ENCODE results near the gene KRT85.
"Not testable (repeated sequence)": the region's sequence is repeated elsewhere in the genome, so short reads cannot be mapped to it uniquely, and the experiment has no call there.

Gene KRT85

DNA sequence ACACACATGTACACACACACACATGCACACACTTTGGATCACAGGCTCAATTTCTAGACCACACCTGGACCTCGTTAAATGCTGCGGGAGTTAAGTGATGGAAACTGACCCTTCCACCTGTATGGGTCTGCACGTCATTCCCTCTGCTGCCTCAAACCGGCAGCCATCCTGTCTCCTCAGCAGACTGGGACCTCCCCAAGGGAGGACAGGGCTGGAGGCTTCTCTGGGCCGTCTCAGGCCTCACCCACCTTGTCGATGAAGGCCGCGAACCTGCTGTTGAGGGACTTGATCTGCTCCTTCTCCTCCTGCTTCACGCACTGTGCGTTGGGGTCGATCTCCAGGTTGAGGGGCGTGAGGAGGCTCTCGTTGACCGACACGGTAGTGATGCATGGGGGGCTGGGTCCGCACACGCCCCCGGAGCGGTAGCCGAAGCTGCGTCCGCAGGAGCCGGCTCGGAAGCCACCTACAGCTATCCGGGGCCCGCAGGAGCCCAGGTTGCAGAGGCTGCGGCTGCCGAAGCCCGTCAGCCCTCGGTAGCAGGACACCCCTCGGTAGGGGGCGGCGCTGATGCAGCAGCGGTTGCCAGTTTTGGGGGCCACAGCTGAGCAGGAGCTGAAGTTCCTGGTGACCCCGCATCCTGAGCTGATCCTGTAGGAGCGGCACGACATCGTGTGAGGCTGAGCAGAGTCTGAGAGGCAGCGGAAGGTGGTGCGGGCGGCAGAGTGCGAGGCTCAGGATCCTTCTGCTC is at the start of gene KRT85:
Gene KRT85, minus strand, starts transcription at position 744 of the 748 bp plus-strand sequence. Its CDS starts 76 bp downstream, at position 668.
- no peak for DNase-seq

DNA sequence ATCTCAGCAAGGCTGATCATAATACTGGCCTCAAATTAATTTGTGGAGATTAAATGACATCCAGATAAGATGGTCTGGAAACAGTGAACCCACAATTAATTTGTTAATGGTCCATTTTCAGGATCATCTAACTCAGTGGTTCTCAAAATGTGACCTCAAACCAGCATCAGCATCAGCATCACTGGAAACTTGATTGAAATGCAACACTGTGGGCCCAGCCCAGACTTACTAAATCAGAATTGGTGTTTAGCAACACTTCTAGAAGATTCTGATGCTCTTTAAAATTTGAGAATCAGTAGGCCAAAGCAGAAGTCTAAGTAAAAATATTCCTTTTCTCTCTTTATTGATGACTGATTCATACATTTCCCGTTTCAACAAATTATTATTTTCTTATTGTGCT is 49.5 kb upstream of the KRT85 start:
- no peak for DNase-seq

DNA sequence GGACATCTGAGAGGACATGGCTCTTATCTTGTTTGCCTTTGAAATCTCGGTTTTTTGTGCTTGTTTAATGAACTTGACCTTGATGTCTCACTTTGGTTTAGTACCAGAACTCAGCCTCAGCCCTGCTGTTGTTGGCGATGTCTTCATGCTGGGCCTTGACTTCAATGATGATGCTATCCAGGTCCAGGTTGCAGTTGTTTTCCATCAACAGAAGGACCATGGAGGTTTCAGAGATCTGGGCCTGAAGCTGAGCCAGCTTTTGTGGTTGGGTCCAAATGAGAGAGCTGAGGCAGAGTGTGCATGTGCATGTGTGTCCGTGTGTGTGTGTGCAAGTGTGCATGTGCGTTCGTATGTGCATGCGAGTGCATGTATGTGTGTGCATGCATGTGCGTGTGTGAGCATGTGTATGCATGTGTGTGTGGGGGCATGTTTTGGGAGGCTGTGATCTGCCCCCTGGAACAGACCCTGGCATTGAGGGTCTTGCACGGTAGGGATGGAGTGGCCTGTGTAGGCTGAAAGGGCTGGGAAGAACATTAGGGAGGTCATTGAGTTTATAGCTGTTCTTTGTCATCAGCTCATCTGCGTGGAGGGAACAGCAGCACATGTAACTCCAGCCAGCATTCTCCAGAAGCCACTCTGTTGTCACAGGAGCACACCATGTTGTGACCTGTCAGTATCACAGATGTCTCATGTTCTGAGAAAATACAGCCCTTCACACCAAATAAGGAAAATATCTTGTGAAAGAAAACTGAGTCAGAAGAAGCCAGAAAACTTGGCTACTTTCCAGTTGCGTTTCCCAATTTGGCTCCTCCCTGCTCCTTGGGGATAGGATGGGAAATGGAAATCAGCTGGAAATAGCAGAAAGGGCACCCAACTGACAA is 48.8 kb upstream of the KRT85 start:
- DNase-seq = no peak

DNA sequence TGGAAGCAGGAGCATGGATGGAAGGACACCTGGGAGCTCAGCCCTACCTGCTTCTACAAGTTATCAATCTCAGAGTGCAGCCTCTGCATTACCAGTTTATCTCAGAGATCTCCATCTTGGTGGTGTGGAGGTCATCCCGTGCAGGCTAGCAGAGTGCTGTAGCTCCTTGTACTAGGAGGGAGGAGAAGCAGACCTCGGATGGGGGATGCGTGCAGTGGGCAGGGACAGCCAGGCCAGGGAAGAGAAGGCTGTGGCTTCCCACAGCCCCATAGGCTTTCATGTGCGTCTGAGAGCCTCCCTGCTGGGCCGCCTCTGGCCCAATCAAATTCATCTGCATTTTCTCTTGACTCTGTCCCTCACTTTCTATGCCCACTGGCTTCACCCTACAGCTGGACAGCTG is 47.7 kb upstream of the KRT85 start:
- no peak for DNase-seq

DNA sequence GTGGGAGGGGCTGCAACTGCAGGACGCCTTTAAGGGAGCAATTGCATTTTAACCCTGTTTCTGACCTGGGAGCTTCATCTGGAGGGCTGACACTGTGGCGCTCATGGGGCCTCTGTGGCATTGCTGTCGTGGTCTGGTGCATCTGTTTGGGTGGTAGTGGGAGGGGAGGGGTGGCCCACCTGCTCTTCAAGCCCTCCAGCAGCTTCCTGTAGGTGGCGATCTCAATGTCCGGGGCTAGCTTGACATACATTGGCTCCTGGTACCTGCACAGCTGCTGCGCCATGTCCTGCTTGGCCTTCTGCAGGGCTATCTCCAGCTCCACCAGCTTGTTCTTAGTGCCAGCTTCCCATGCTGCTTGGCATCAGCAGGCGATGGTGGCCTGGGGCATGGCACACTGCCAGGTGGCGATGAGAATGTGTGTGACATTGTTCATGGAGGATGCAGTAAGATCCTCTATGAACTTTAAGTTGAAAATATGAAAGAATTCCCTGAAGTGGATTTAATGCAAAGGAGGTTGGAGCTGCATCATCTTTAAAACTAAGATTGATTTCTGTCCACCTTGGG is 46.6 kb upstream of the KRT85 start:
- no peak for DNase-seq

DNA sequence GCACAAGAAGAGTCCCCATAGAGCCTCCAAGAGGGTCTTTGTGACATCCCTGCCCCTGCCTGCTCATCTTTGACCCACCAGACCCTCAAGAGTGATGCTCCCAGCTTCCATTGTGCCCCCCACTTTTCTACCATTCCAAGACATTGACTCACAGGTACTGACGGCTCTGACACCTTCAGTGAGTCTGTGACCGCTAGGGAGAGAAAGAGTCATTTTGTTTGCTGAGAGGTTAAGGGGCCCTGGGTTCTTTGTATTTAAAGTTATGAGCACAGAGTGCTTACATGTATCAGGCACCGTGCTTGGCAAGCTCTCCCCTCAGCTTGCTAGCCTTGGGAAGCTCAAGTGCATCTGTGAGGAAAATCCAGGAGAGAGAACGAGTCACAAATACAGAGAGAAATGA is 45.9 kb upstream of the KRT85 start:
- no peak for DNase-seq

DNA sequence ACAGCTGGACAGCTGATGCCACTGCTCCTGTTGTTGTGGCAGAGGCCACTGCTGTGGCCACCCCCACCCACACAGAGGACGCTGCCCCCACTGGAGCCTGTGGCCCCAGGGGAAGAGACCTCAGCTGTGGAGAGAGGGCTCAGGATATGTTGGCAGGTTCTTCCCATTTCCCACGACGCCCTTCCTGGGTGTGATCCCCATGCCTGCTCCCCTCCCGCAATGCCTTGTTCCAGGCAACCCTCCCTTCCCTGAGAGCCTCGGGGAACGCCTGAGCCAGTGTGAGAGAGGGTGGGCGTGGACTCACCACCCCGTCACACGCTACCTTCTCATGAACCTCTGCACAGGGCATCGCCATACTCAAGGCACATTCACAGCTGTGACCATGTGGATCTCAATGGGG is 44.5 kb upstream of the KRT85 start:
- no peak for DNase-seq

DNA sequence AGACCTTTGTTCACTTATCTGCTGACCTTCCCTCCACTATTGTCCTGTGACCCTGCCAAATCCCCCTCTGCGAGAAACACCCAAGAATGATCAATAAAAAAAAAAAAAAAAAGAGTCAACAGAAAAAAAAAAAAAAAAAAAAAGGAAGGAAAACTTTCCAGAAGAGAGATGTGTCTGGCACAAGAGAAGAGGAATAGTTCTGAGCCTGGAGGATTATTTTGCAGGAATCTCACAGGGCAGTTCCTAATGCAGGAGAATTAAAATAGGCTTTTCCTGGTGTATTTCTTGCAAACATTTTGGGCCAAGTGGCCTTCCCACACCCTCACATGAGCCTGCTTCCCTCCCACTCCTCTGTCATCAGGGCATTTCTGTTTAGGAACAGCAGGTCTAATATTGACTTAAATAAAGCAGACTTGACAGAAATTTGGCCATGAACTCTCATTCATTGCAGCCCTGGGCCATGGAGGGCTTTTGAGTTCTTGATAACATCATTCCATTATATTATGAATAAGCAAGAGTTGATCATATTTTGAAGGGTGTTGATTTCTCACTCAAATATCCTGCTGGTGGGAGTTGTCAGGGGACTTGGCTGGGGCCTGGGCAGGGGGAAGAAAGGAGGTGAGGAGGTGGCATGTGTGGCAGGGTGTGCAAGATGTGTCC is 43.4 kb upstream of the KRT85 start:
- not testable (repeated sequence) for DNase-seq

DNA sequence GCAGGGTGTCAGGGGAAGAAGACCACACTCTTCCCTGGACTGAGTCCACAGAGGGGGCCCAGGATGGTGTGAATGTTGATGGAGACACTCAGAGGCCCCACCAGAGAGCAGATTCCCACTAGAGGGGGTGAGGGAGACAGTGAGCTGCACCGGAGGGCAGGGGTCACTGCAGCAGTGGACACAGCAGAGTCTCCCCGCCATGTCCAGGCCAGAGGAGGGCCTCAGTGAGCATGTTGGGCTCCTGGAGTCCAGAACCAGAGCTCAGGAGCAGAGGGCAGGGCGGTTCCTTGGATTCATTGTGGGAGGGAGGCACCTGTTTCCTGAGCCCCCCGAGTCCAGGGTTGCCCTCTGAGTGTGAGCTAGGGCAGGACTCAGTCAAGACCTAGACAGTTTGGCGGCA is 40.6 kb upstream of the KRT85 start:
- no peak for DNase-seq

DNA sequence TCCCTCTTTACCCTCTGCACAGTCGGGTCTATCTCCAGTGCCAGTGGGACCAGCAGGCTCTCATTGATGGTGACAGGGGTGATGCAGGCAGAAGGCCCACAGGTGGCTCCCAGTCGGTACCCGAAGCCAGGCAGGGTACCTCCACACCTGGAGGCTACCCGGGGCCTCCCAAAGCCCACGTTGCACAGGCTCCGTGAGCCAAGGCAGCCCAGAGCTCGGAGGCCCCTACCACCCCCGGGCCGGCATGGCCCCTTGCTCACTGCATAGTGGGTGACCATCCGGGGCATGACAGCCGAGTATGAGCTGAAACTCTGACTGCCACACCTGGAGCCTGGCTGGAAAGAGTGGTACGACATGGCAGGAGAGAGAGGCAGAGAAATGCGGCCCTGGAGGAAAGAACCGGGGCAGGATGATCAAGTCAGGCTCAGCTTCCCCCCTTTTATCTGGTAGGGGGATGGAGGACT is 38.7 kb upstream of the KRT85 start, which contains the start of gene KRT82:
Gene KRT82, minus strand, starts transcription at position 414 of the 464 bp plus-strand sequence. Its CDS starts 58 bp downstream, at position 356.
- no peak for DNase-seq

DNA sequence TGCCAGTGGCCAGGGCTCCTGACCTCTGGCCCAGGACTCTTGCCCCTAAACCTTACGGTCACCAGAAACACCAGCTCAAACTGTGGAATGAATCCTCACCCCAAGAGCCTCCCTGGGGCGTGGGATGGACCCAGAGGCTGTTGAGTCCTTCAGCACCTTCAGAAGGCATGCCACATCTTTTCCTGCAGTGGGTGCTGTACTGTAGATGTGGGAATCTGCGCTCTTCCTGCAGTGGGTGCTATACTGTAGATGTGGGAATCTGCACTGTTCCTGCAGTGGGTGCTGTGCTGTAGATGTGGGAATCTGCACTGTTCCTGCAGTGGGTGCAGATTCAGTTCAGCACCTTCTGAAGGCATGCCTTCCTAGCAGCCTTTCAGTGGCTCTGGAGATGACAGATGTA is 37.7 kb upstream of the KRT85 start:
- DNase-seq = no peak

DNA sequence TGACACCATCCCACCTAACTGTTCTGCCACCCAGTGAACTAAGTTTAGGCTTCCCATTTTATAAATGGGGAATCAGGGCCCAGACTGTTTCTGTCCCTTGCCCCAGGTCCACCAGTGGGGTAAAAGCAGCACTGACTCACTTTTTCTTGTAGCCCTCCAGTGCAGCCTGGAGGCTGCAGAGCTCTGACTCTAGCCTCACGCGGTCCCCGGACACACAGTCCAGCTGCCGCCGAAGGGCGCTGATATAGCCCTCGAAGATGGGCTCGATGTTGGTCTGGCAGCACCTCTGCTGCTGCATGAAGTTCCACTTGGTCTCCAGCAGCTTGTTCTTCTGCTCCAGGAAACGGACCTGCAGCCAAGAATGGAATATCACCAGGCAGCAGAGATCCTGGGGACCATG is 36.3 kb upstream of the KRT85 start:
- DNase-seq = no peak

DNA sequence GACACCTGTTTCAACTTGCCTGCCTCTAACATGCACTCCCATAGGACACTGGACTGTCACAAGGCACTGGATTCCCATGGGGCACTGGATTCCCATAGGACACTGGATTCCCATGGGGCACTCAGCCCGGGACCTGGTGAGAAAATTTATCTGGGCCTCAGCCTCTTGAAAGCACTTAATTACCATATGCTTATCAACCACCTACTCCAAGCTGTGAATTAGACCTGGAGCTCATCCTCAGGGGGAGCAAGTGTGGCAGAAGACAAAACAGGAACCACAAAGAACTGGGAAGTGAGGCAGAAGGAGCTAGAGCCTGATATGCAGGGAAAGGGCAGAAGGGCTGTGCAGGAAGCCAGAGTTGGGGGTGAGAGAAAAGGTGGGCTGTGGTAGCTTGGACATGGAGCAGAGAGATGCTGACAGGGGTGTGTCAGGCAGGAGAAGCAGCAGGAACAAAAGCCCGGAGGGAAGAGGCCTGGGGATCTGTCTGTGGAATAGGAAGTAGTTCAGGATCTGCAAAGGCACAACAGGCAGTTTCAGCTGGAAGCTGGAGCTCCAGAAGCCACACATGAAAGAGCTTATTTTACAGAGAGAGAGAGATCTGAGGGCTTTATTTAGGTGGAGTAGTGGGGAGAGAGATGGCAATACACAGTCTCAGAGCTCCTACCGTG is 35.7 kb upstream of the KRT85 start:
- DNase-seq = no peak

DNA sequence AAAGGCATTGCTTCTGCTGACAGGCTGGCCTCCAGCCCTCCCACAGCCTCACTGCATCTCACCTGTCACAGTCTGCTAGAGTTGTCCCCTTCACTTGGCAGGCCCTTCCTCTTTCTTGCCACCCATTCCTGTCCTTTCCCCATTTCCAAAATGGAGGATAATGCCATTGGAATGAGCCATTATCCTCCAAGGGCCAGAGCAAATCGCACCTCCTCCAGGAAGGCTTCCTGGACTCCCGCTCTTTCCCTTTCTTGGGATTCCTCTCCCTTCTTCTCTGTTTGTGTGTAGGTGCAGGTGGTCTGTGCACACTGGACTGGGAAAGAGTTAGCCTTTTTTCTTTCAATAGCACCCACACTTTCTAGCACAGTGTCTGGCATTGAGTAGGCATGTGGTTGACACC is 35.1 kb upstream of the KRT85 start:
- no peak for DNase-seq

DNA sequence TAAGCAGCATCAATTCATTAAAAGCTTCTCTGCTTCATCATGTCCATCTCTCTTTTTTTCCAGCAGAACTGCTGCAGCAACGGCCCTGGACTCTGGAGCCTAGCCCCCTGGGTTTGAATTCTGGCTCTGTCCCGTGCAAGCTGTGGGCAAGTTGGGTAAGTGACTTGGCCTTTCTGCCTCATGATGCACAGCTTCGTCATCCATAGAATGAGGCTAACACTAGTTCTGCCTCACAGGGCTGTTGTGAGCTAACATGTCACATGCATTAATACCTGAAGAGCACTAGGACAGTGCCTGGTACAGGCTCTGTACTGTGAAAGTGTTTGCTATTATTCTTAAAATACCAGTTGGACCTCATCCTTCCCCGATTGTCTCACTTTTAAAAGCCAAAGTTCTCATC is 34.6 kb upstream of the KRT85 start:
- no peak for DNase-seq

DNA sequence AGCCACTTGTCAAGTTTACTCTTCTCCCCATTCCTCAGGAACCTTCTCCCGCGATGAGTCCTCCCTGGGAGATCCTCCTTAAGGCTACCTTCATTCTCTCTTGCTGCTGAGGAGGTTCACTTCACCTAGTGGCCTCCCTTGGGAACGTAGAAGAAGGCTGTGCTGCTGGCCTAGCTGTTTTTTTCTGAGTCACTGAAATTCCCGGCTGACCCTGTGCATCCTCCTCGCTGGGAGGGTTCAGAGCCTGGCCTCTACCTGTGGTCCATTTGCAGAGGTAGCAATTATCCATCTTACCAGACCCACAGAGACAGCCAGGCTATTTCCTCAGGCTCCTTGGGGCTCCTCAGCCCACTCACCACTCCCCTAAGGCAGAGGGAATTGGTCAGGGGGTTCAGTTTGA is 34.2 kb upstream of the KRT85 start:
- DNase-seq = no peak

DNA sequence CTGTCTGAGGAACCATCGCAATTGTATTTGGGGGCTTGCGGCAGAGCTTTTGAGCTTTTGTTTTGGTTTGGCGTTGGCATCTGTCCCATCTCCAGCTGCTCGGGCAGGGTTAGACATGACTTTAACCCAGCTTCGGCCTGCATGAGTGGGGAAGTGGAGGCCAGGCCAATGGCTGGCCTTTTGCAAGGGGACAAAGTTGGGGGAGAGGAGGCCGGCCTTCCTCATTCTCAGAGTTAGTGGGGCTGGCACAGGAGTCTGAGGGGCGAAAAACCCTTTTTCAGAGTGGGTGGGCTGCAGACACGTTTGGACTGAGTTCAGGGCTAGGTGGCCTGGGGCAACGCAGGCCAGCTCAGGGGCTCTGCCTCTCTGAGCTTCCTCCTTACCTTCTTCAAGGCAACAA is 33.6 kb upstream of the KRT85 start:
- no peak for DNase-seq

DNA sequence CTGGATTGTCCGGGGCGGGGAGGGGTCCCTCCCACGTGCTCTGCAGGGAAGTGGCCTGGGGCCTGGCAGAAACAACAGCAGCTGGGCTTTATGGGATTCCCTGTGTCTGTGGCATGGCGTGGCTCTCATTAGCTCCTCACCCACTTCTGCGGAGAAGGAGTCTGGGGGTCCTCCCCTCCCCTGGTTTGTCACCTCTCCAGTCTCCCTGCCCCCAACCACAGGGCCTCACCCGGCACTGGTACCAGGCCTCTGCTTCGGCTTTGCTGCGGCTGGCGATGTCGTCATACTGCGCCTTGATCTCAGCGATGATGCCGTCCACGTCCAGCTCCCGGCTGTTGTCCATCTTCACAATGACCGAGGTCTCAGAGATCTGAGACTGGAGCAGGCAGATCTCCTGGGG is 32.5 kb upstream of the KRT85 start:
- DNase-seq = no peak

DNA sequence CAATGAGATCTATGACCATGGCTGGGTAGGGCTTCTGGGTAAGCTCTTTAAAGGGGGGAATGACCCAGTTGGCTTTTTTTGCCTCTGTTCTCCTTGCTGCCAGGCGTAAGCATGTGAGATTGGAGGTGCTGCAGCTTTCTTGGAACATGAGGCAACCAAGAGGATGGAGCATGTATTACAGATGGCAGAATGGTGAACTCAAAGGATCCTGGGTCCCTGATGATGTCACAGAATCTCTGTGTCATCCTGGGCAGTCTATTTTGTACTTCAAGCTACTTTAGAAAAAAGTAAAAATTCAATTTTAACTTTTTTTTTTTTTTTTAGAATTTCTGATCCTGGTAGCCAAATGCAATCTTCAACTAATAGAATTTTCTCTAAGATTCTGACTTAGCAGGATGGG is 30.9 kb upstream of the KRT85 start:
- DNase-seq = no peak

DNA sequence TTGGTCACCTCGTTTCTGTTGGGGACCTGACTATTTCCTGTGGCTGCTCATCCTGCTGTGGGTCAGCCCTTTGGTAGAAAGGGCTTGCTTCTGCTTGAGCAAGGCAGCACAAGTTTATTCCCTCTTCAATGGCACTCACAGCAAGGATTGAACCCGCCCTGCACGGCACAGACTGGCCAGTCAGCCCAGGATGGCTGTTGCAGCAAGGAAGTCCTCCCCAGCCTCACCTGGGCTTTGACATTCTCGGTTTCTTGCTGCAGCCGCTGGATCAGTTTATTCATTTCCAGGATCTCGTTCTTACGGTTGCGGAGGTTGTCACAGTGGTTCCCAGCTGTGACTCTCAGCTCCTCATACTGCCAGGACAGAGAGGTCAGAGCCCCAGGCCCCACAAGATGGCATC is 29.4 kb upstream of the KRT85 start:
- DNase-seq = no peak

DNA sequence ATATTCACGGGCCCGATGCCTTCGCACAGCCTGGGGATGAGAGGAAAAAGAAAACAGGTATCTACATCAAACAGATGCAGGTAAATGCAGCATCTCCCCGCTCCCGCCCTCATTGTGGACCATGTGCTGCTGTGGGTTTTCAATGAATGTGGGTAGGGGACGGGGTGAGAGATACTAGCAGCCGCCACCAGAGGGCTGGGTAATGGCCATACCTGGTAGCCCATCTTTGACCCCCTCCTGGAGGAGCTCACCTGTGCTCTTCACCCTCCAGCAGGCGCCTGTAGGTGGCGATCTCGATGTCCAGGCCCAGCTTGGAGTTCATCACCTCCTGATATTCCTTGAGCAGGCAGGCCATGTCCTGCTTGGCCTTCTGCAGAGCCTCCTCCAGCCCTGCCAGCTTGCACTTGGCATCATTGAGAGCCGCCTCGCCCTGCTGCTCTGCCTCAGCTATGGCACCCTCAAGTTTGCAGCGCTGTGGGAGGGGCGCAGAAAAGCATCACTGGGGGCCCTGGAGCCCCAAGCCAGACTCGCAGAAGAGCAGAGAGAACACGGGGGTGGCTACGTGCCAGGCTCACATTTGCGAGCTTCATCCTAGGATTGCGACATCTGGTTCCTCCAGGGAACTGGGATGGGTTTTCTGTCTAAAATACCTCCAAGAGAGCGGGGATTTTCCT is 28.6 kb upstream of the KRT85 start:
- DNase-seq = no peak

DNA sequence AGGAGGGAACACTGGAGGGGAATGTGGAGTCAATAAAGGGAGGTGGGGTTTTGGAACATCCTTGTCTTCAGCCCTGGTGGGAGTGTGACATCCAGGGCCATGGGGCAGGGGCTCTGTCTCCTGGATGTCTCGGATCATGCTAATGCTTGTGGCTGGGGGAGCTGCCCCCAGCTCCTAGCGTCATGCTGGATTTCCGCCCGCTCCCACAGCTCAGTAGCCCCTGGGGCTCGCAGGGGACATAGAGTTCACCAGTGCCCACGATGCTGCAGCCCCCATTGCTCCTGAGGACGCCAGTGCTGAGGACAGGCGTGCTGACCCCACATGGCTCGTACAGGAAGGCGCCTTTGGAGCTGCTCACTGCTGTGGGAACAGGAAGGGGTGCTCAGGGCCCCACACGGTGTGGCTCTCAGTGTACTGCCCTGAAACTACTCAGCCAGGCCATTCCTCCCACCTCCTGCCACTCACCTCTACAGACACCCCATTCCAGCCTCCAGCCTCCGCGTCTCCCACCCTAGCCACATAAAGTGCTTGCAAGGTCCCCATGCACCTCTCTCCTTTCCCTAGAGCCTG is 27.6 kb upstream of the KRT85 start:
- no peak for DNase-seq

All from DMS 273 treated with DMSO at 0.1 percent for 48 hours (cell line).